PC-3 (cell line): ENCODE measurements around the gene ASTN2.

Experiments used
- CTCF ChIP-seq: fragments of 300-600 bp; sonication (generic); conservative IDR thresholded peaks from 2 replicates; pipeline ENCODE4 v1.5.1; 2017; ENCODE audit warnings: antibody characterized with exemption, low read depth, mild to moderate bottlenecking, low read length
- EZH2 ChIP-seq: fragments of 300-600 bp; sonication (generic); IDR thresholded peaks from one replicate; pipeline ENCODE4 v1.6.1; 2017; ENCODE audit warnings: antibody characterized with exemption, mild to moderate bottlenecking, low read length; ENCODE audit not compliant: unreplicated experiment
- EZH2phosphoT487 ChIP-seq: fragments of 300-600 bp; sonication (generic); IDR thresholded peaks from 2 replicates; pipeline ENCODE4 v1.6.1; 2018; ENCODE audit warnings: mild to moderate bottlenecking, antibody characterized with exemption, low read length, borderline replicate concordance

- TF ChIP-seq CTCF (no peak), EZH2phosphoT487 (no peak), EZH2 (no peak)
Observed at GRCh38 chr9:116476935-116477381, 937.9 kb downstream of the ASTN2 start.
